ENCODE data around the gene TRIM51. TPM values are rescaled to one million over a fixed set of nuclear protein-coding genes. Genes with fewer than 3 reads are reported as not detected.
"Not testable (repeated sequence)": the region's sequence is repeated elsewhere in the genome, so short reads cannot be mapped to it uniquely, and the experiment has no call there.

Gene TRIM51
- not detected for polyA plus RNA-seq (ENCODE audit: insufficient read length)

- DNase-seq: not testable (repeated sequence)
Measured at GRCh38 chr11:55882997-55883396, at the start of gene TRIM51. TRIM51 (plus strand) TSS chr11:55883297; CDS start chr11:55885429, 2,132 bp downstream.

DNA sequence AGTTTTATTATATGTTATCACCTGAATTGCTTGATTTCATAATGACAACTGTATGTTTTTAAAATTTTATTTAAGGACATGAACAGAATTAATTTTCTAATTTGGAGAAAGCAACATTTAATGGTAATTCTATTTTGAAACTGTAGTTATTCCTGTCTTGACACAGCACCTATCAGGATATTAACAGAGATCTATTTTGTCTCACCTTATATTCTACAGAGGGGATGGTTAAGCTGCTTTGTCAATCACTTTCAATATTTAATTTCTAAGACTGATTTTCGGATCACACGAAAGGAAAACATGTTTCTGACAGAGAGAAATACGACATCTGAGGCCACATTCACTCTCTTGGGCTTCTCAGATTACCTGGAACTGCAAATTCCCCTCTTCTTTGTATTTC, 44.6 kb upstream of the TRIM51 start, which contains the start of gene OR5D16:
TSS of gene OR5D16 (plus strand) at position 301 of the 400 bp plus-strand sequence. CDS start at position 301, 0 bp downstream.
- no peak for DNase-seq

DNA sequence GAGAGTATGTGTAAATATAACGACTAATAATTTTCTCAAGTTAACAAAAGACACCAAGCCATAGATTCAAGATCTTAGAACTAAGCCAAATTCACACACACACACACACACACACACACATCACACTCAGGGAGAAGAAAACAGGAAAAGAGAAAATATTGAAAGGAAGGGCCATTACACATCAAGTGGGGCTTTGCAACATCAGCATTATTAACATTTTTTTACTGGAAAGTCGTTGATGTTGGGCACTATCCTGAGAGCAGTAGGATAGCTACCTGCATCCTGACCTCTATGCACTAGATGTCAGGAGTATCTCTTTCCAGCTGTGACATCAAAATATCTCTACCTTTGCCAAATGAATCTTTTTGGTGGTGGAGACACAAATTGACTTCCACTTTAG, 35.6 kb upstream of the TRIM51 start:
- DNase-seq: no peak

DNA sequence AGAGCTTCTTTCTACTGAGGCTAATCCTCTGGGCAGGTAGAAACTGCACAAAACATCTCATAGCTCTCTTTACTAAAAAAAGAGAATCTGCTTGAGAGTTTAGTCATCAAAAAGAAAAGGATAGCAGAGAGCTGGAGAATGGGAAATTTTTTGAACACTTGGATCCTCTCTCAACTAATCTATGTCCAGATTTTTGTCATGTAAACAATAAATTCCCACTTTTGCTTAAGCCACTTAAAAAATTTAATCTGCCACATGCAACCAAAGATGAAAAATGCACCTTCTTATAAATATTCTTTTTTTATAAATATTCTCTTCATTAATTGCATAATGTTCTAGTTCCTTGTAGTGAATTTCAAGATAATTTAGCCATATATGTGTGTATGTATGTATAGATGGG, 34.1 kb upstream of the TRIM51 start:
- DNase-seq: no peak

- no peak for DNase-seq
Measured at GRCh38 chr11:55852141-55852540, 31.0 kb upstream of the TRIM51 start.

DNA sequence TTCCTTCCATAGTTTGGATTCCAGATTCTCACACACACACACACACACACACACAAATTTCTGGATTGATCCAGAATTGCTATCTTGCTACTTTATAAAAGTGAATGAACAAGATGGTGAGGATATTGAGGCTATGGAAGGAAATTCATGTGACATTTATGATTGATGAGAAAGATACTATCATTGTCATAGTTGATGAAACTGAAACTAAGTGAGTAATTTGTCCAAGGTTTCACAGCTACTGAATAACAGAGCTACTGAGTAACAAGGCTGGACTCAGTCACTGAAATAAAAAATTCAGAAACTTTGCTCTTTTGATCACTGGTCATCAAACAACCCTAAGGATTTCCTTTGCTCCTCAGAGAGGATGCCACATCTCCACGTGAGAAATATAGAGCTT, 28.4 kb upstream of the TRIM51 start:
- no peak for DNase-seq

GRCh38 chr11:55867354-55867753, 15.7 kb upstream of the TRIM51 start:
- not testable (repeated sequence) for DNase-seq

- not testable (repeated sequence) for DNase-seq
Measured at GRCh38 chr11:55872731-55873130, 10.4 kb upstream of the TRIM51 start.

DNA sequence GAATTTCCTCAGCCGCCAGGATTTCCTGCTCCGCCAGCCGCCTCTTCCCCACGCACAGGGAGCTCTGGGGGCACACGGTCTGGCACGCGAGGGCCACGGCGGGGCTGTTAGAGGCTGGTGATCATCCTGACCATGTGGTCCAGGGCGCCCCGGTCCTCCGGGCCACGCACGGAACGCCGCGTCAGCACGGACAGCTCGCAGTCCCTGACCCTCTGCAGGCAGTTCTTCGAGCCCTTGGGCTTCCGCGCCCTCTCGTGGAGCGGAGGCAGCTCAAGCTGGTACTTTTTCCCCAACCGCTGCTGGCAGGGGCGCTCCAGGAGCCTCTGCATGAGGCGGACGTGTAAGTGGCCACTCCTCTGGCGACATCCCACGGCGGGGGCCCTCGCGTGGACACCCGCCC, 10.0 kb upstream of the TRIM51 start:
- DNase-seq: not testable (repeated sequence)

- DNase-seq: not testable (repeated sequence)
Measured at GRCh38 chr11:55884995-55885394, 1.9 kb downstream of the TRIM51 start.

- not testable (repeated sequence) for DNase-seq
Measured at GRCh38 chr11:55885481-55885880, 2.4 kb downstream of the TRIM51 start.

DNA sequence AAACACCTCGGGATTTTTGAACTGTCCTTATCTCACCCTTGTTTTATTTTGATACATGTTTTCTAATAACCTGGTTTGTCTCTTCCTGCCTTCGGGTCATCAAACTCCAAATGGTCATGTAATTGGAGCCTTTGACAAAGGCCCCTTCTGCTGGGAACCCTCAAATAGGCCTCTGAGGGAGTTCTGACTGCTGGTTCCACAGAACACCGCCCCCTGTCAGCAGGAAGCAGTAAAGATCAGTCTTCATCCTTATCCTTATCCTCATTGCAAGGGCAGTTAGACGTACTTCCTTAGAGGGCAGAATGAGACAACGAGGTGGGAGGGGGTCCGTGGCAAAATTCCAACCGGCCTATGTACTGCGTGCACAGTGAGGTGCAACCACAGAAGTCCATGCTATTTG, 12.1 kb downstream of the TRIM51 start:
- DNase-seq: no peak

DNA sequence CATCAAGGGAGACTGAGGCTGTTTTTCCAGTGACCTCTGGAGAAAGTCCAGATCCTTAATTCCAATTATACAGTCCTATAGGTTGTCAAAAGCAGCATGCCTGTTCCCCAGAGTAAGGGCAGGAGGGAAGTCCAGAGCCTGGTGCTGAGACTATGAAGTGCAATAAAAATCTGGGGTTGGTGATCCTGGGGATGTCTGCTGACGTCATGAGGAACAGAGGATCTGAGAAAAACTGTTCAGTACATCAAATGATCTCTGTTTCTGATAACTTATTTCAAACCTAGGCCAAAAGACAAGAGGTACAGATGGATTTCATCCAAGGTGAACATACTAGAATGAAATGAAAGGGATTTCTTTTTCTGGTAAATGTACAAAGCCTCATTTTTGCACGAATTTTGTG, 19.2 kb downstream of the TRIM51 start:
- no peak for DNase-seq

GRCh38 chr11:55914482-55914881, 31.4 kb downstream of the TRIM51 start, which contains the start of gene OR5W2:
OR5W2 (minus strand) TSS chr11:55914582; CDS start chr11:55914582, 0 bp downstream.
- no peak for DNase-seq

DNA sequence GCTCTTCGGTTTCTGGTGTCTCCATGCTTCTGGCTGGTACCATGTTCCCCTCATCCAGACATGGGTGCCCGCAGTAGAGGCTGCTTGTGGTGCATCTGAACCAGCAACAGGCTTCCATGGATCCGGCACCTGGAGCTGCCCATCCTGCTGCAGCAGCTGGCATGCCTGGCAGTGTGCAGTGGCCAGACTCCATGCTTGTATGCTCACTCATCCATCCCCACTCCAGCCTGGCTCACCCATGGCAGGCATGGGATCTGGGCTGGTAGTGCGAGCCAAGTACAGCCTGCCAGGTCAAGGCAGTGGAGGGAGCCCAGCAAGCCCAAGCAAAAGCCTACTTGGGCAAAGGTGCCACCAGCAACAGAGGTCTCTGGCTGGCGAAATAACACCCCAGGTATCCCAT, 37.4 kb downstream of the TRIM51 start:
- no peak for DNase-seq

DNA sequence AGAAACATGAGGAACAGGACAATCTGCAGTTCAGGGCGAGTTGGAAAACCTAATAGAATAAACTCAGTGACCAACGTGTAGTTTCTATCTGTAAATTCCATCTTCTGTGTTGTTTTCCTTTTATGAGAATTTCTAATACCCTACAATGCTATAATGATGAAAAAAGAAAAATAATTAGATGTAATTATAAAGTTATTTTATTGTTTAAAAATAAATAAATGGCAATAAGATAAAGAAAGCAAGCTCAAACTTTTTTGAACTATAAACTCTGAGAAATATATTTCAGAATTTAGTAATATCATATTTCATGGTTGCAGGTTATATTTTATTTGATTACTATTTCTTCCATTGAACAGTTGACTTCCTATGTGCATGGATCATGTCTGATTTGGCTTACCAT, 53.2 kb downstream of the TRIM51 start, which contains the start of gene OR5I1:
TSS of gene OR5I1 (minus strand) at position 101 of the 400 bp plus-strand sequence. CDS start at position 101, 0 bp downstream.
- DNase-seq: no peak

Other genes starting within 250 kb of the TRIM51 start
- 0.15 TPM for gene OR4P4, start 248.2 kb upstream of the TRIM51 start, polyA plus RNA-seq (ENCODE audit: insufficient read length)
- not detected for gene OR4S2, start 235.0 kb upstream of the TRIM51 start, polyA plus RNA-seq (ENCODE audit: insufficient read length)
- gene OR4C6, start 221.1 kb upstream of the TRIM51 start, polyA plus RNA-seq (ENCODE audit: insufficient read length): not detected
- gene OR5D13, start 109.9 kb upstream of the TRIM51 start, polyA plus RNA-seq (ENCODE audit: insufficient read length): not detected
- gene OR5D14, start 87.7 kb upstream of the TRIM51 start, polyA plus RNA-seq (ENCODE audit: insufficient read length): not detected
- gene OR5L1, start 71.9 kb upstream of the TRIM51 start, polyA plus RNA-seq (ENCODE audit: insufficient read length): not detected
- not detected for gene OR5D18, start 63.7 kb upstream of the TRIM51 start, polyA plus RNA-seq (ENCODE audit: insufficient read length)
- not detected for gene OR5L2, start 56.1 kb upstream of the TRIM51 start, polyA plus RNA-seq (ENCODE audit: insufficient read length)
- gene OR5D16, start 44.5 kb upstream of the TRIM51 start, polyA plus RNA-seq (ENCODE audit: insufficient read length): not detected
- gene OR5W2, start 31.3 kb downstream of the TRIM51 start, polyA plus RNA-seq (ENCODE audit: insufficient read length): not detected
- gene OR5I1, start 53.1 kb downstream of the TRIM51 start, polyA plus RNA-seq (ENCODE audit: insufficient read length): not detected
- gene OR10AG1, start 86.6 kb downstream of the TRIM51 start, polyA plus RNA-seq (ENCODE audit: insufficient read length): not detected
- not detected for gene OR5F1, start 111.3 kb downstream of the TRIM51 start, polyA plus RNA-seq (ENCODE audit: insufficient read length)
- not detected for gene OR5AS1, start 144.4 kb downstream of the TRIM51 start, polyA plus RNA-seq (ENCODE audit: insufficient read length)
- gene OR8I2, start 210.0 kb downstream of the TRIM51 start, polyA plus RNA-seq (ENCODE audit: insufficient read length): not detected
- gene OR8H2, start 220.4 kb downstream of the TRIM51 start, polyA plus RNA-seq (ENCODE audit: insufficient read length): not detected
- not detected for gene OR8H3, start 239.1 kb downstream of the TRIM51 start, polyA plus RNA-seq (ENCODE audit: insufficient read length)

Data from hindlimb muscle (tissue), 1 donor.